ENCODE data around the gene INTS14.

INTS14 gene

GRCh38 chr15:65610871-65611718, at the start of gene INTS14:
TSS of gene INTS14 (minus strand) at chr15:65611131. CDS start at chr15:65607380, 3,751 bp downstream.
- Histone ChIP-seq H3K36me3 (ENCODE audit: control insufficient read depth in 2 of 2, insufficient read depth in 2 of 2, low read length in 2 of 2) (peaks cover 0 to 6% of the 10 kb centered on the region in 2 donors), H3K27ac (ENCODE audit: low read depth in 2 of 2, low read length in 2 of 2) (peak within 1 kb of the TSS; percentile 95 to 98), H3K9me3 (ENCODE audit: control insufficient read depth in 2 of 2, low read length in 2 of 2) (no peaks in the 10 kb centered on the region), H3K4me3 (ENCODE audit: low read length in 2 of 2) (peak within 1 kb of the TSS; percentile 95 to 96), H3K4me1 (ENCODE audit: control insufficient read depth in 2 of 2, insufficient read depth in 2 of 2, low read length in 2 of 2) (peaks cover 20 to 22% of the 10 kb centered on the region in 2 donors), H3K27me3 (ENCODE audit: control insufficient read depth in 2 of 2, insufficient read depth in 2 of 2, low read length in 2 of 2) (no peaks in the 10 kb centered on the region), H3K9ac (ENCODE audit: low read depth in 1 of 2, low read length in 2 of 2) (peak within 1 kb of the TSS; percentile 95 to 97)

GRCh38 chr15:65659502-65660052, 48.6 kb upstream of the INTS14 start:
- H3K27ac ChIP-seq (ENCODE audit: low read depth in 2 of 2, low read length in 2 of 2): no peak overlapping the region
- no peak overlapping the region for H3K9ac ChIP-seq (ENCODE audit: low read depth in 1 of 2, low read length in 2 of 2)
- H3K27me3 ChIP-seq (ENCODE audit: control insufficient read depth in 2 of 2, insufficient read depth in 2 of 2, low read length in 2 of 2): no peaks in the 10 kb centered on the region
- H3K36me3 ChIP-seq (ENCODE audit: control insufficient read depth in 2 of 2, insufficient read depth in 2 of 2, low read length in 2 of 2): peaks cover 9 to 13% of the 10 kb centered on the region in 2 donors
- no peaks in the 10 kb centered on the region for H3K4me1 ChIP-seq (ENCODE audit: control insufficient read depth in 2 of 2, insufficient read depth in 2 of 2, low read length in 2 of 2)
- H3K9me3 ChIP-seq (ENCODE audit: control insufficient read depth in 2 of 2, low read length in 2 of 2): no peaks in the 10 kb centered on the region
- no peak overlapping the region for H3K4me3 ChIP-seq (ENCODE audit: low read length in 2 of 2)

GRCh38 chr15:65655457-65655856, 44.5 kb upstream of the INTS14 start:
- no peak overlapping the region for H3K27ac ChIP-seq (ENCODE audit: low read depth in 2 of 2, low read length in 2 of 2)
- H3K9ac ChIP-seq (ENCODE audit: low read depth in 1 of 2, low read length in 2 of 2): no peak overlapping the region
- H3K4me1 ChIP-seq (ENCODE audit: control insufficient read depth in 2 of 2, insufficient read depth in 2 of 2, low read length in 2 of 2): no peaks in the 10 kb centered on the region
- H3K9me3 ChIP-seq (ENCODE audit: control insufficient read depth in 2 of 2, low read length in 2 of 2): no peaks in the 10 kb centered on the region
- H3K27me3 ChIP-seq (ENCODE audit: control insufficient read depth in 2 of 2, insufficient read depth in 2 of 2, low read length in 2 of 2): no peaks in the 10 kb centered on the region
- H3K4me3 ChIP-seq (ENCODE audit: low read length in 2 of 2): no peak overlapping the region
- H3K36me3 ChIP-seq (ENCODE audit: control insufficient read depth in 2 of 2, insufficient read depth in 2 of 2, low read length in 2 of 2): peaks cover 12 to 16% of the 10 kb centered on the region in 2 donors

GRCh38 chr15:65655026-65655425, 44.1 kb upstream of the INTS14 start:
- H3K27me3 ChIP-seq (ENCODE audit: control insufficient read depth in 2 of 2, insufficient read depth in 2 of 2, low read length in 2 of 2): no peaks in the 10 kb centered on the region
- no peak overlapping the region for H3K9ac ChIP-seq (ENCODE audit: low read depth in 1 of 2, low read length in 2 of 2)
- no peaks in the 10 kb centered on the region for H3K4me1 ChIP-seq (ENCODE audit: control insufficient read depth in 2 of 2, insufficient read depth in 2 of 2, low read length in 2 of 2)
- H3K36me3 ChIP-seq (ENCODE audit: control insufficient read depth in 2 of 2, insufficient read depth in 2 of 2, low read length in 2 of 2): peaks cover 12 to 16% of the 10 kb centered on the region in 2 donors
- H3K9me3 ChIP-seq (ENCODE audit: control insufficient read depth in 2 of 2, low read length in 2 of 2): no peaks in the 10 kb centered on the region
- no peak overlapping the region for H3K4me3 ChIP-seq (ENCODE audit: low read length in 2 of 2)
- H3K27ac ChIP-seq (ENCODE audit: low read depth in 2 of 2, low read length in 2 of 2): no peak overlapping the region

- H3K9ac ChIP-seq (ENCODE audit: low read depth in 1 of 2, low read length in 2 of 2): no peak overlapping the region
- H3K27me3 ChIP-seq (ENCODE audit: control insufficient read depth in 2 of 2, insufficient read depth in 2 of 2, low read length in 2 of 2): no peaks in the 10 kb centered on the region
- no peak overlapping the region for H3K4me3 ChIP-seq (ENCODE audit: low read length in 2 of 2)
- H3K9me3 ChIP-seq (ENCODE audit: control insufficient read depth in 2 of 2, low read length in 2 of 2): no peaks in the 10 kb centered on the region
- peaks cover 12 to 16% of the 10 kb centered on the region in 2 donors for H3K36me3 ChIP-seq (ENCODE audit: control insufficient read depth in 2 of 2, insufficient read depth in 2 of 2, low read length in 2 of 2)
- no peak overlapping the region for H3K27ac ChIP-seq (ENCODE audit: low read depth in 2 of 2, low read length in 2 of 2)
- H3K4me1 ChIP-seq (ENCODE audit: control insufficient read depth in 2 of 2, insufficient read depth in 2 of 2, low read length in 2 of 2): no peaks in the 10 kb centered on the region
Observed at GRCh38 chr15:65653801-65654521, 43.0 kb upstream of the INTS14 start.

- Histone ChIP-seq H3K36me3 (ENCODE audit: control insufficient read depth in 2 of 2, insufficient read depth in 2 of 2, low read length in 2 of 2) (peaks cover 12 to 16% of the 10 kb centered on the region in 2 donors), H3K27me3 (ENCODE audit: control insufficient read depth in 2 of 2, insufficient read depth in 2 of 2, low read length in 2 of 2) (no peaks in the 10 kb centered on the region), H3K27ac (ENCODE audit: low read depth in 2 of 2, low read length in 2 of 2) (no peak overlapping the region), H3K9me3 (ENCODE audit: control insufficient read depth in 2 of 2, low read length in 2 of 2) (no peaks in the 10 kb centered on the region), H3K4me3 (ENCODE audit: low read length in 2 of 2) (no peak overlapping the region), H3K4me1 (ENCODE audit: control insufficient read depth in 2 of 2, insufficient read depth in 2 of 2, low read length in 2 of 2) (no peaks in the 10 kb centered on the region), H3K9ac (ENCODE audit: low read depth in 1 of 2, low read length in 2 of 2) (no peak overlapping the region)
Observed at GRCh38 chr15:65653341-65653740, 42.4 kb upstream of the INTS14 start.

GRCh38 chr15:65651831-65652749, 41.2 kb upstream of the INTS14 start:
- Histone ChIP-seq H3K36me3 (ENCODE audit: control insufficient read depth in 2 of 2, insufficient read depth in 2 of 2, low read length in 2 of 2) (peaks cover 12 to 16% of the 10 kb centered on the region in 2 donors), H3K9me3 (ENCODE audit: control insufficient read depth in 2 of 2, low read length in 2 of 2) (no peaks in the 10 kb centered on the region), H3K4me3 (ENCODE audit: low read length in 2 of 2) (no peak overlapping the region), H3K9ac (ENCODE audit: low read depth in 1 of 2, low read length in 2 of 2) (no peak overlapping the region), H3K27me3 (ENCODE audit: control insufficient read depth in 2 of 2, insufficient read depth in 2 of 2, low read length in 2 of 2) (no peaks in the 10 kb centered on the region), H3K27ac (ENCODE audit: low read depth in 2 of 2, low read length in 2 of 2) (no peak overlapping the region), H3K4me1 (ENCODE audit: control insufficient read depth in 2 of 2, insufficient read depth in 2 of 2, low read length in 2 of 2) (no peaks in the 10 kb centered on the region)

GRCh38 chr15:65651042-65651322, 40.1 kb upstream of the INTS14 start:
- Histone ChIP-seq H3K27me3 (ENCODE audit: control insufficient read depth in 2 of 2, insufficient read depth in 2 of 2, low read length in 2 of 2) (no peaks in the 10 kb centered on the region), H3K9me3 (ENCODE audit: control insufficient read depth in 2 of 2, low read length in 2 of 2) (no peaks in the 10 kb centered on the region), H3K9ac (ENCODE audit: low read depth in 1 of 2, low read length in 2 of 2) (no peak overlapping the region), H3K27ac (ENCODE audit: low read depth in 2 of 2, low read length in 2 of 2) (no peak overlapping the region), H3K4me3 (ENCODE audit: low read length in 2 of 2) (no peak overlapping the region), H3K36me3 (ENCODE audit: control insufficient read depth in 2 of 2, insufficient read depth in 2 of 2, low read length in 2 of 2) (peaks cover 12 to 16% of the 10 kb centered on the region in 2 donors), H3K4me1 (ENCODE audit: control insufficient read depth in 2 of 2, insufficient read depth in 2 of 2, low read length in 2 of 2) (no peaks in the 10 kb centered on the region)

- Histone ChIP-seq H3K9me3 (ENCODE audit: control insufficient read depth in 2 of 2, low read length in 2 of 2) (no peaks in the 10 kb centered on the region), H3K4me1 (ENCODE audit: control insufficient read depth in 2 of 2, insufficient read depth in 2 of 2, low read length in 2 of 2) (no peaks in the 10 kb centered on the region), H3K9ac (ENCODE audit: low read depth in 1 of 2, low read length in 2 of 2) (no peak overlapping the region), H3K27ac (ENCODE audit: low read depth in 2 of 2, low read length in 2 of 2) (no peak overlapping the region), H3K36me3 (ENCODE audit: control insufficient read depth in 2 of 2, insufficient read depth in 2 of 2, low read length in 2 of 2) (peaks cover 12 to 13% of the 10 kb centered on the region in 2 donors), H3K27me3 (ENCODE audit: control insufficient read depth in 2 of 2, insufficient read depth in 2 of 2, low read length in 2 of 2) (no peaks in the 10 kb centered on the region), H3K4me3 (ENCODE audit: low read length in 2 of 2) (no peak overlapping the region)
Observed at GRCh38 chr15:65650312-65651041, 39.5 kb upstream of the INTS14 start.
